Measurements from ENCODE around the gene SRRM4.

DNA sequence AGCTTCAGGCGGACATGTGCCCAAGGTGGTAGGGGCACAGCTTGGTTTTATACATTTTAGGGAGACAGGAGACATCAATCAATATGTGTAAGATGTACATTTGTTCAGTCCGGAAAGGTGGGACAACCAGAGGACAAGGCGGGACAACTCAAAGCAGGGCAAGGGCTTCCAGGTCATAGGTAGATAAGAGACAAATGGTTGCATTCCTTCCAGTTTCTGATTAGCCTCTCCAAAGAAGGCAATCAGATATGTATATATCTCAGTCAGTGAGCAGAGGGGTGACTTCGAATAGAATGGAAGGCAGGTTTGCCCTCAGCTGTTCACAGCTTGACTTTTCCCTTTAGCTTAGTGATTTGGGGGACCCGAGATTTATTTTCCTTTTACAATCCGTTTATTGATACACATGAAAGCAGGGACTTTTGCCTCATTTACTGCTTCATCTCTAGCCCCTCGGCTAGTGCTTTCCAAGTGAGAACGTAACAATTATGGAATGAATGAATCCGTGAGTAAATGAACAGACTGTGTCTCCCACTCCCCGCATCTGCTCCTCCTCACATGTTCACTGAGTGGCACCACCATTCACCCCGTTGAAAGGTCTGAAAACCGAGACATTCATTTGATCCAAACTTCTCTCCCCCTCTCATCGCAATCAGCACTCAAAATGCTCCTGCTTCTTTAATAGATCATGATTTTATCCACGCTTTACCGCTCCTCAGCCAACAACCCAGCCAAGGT is 190.5 kb downstream of the SRRM4 start:
- TF ChIP-seq CTBP1 (IDR thresholded peaks at IDR 0.05; ENCODE audit: borderline replicate concordance) = no peak
- TF ChIP-seq BHLHE40 (IDR thresholded peaks at IDR 0.05; ENCODE audit: borderline replicate concordance) = no peak
- TF ChIP-seq FOXK2 (IDR thresholded peaks at IDR 0.05) = no peak
